ENCODE results near the gene POP4. TPM values are rescaled to one million over a fixed set of nuclear protein-coding genes. Genes with fewer than 3 reads are reported as not detected.

The POP4 gene
- total and polyA plus RNA-seq, 9 of the 15 experiments (the other 6 are each of a cell fraction or from before 2014, with no cell fraction given): 42.1 to 128 (median 99.0) TPM

GRCh38 chr19:29624489-29625185 lies 18.6 kb downstream of the POP4 start (continued):
- TF ChIP-seq, protein P1, sequence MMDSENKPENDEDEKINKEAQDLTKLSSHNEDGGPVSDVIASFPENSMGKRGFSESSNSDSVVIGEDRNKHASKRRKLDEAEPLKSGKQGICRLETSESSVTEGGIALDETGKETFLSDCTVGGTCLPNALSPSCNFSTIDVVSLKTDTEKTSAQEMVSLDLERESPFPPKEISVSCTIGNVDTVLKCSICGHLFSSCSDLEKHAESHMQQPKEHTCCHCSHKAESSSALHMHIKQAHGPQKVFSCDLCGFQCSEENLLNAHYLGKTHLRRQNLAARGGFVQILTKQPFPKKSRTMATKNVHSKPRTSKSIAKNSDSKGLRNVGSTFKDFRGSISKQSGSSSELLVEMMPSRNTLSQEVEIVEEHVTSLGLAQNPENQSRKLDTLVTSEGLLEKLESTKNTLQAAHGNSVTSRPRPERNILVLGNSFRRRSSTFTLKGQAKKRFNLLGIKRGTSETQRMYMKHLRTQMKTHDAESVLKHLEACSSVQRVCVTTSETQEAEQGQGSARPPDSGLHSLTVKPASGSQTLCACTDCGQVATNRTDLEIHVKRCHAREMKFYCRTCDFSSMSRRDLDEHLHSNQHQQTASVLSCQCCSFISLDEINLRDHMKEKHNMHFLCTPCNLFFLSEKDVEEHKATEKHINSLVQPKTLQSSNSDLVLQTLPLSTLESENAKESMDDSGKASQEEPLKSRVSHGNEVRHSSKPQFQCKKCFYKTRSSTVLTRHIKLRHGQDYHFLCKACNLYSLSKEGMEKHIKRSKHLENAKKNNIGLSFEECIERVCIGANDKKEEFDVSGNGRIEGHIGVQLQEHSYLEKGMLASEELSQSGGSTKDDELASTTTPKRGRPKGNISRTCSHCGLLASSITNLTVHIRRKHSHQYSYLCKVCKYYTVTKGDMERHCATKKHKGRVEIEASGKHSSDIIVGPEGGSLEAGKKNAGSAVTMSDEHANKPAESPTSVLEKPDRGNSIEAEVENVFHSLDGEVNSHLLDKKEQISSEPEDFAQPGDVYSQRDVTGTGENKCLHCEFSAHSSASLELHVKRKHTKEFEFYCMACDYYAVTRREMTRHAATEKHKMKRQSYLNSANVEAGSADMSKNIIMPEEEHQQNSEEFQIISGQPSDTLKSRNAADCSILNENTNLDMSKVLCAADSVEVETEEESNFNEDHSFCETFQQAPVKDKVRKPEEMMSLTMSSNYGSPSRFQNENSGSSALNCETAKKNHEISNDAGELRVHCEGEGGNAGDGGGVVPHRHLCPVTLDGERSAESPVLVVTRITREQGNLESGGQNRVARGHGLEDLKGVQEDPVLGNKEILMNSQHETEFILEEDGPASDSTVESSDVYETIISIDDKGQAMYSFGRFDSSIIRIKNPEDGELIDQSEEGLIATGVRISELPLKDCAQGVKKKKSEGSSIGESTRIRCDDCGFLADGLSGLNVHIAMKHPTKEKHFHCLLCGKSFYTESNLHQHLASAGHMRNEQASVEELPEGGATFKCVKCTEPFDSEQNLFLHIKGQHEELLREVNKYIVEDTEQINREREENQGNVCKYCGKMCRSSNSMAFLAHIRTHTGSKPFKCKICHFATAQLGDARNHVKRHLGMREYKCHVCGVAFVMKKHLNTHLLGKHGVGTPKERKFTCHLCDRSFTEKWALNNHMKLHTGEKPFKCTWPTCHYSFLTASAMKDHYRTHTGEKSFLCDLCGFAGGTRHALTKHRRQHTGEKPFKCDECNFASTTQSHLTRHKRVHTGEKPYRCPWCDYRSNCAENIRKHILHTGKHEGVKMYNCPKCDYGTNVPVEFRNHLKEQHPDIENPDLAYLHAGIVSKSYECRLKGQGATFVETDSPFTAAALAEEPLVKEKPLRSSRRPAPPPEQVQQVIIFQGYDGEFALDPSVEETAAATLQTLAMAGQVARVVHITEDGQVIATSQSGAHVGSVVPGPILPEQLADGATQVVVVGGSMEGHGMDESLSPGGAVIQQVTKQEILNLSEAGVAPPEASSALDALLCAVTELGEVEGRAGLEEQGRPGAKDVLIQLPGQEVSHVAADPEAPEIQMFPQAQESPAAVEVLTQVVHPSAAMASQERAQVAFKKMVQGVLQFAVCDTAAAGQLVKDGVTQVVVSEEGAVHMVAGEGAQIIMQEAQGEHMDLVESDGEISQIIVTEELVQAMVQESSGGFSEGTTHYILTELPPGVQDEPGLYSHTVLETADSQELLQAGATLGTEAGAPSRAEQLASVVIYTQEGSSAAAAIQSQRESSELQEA (IDR thresholded peaks at IDR 0.05; ENCODE audit: low read depth): no peak
- TF ChIP-seq CTCF (IDR thresholded peaks at IDR 0.05 in 2 of 3, conservative IDR thresholded peaks at IDR 0.05 in 1 of 3; ENCODE audit: insufficient read depth in 2 of 3, low read depth in 1 of 3, low read length in 3 of 3): peak in 2 of 3 experiments; percentile 11; a peak in 1 of 6 replicates
- TF ChIP-seq, protein P2, sequence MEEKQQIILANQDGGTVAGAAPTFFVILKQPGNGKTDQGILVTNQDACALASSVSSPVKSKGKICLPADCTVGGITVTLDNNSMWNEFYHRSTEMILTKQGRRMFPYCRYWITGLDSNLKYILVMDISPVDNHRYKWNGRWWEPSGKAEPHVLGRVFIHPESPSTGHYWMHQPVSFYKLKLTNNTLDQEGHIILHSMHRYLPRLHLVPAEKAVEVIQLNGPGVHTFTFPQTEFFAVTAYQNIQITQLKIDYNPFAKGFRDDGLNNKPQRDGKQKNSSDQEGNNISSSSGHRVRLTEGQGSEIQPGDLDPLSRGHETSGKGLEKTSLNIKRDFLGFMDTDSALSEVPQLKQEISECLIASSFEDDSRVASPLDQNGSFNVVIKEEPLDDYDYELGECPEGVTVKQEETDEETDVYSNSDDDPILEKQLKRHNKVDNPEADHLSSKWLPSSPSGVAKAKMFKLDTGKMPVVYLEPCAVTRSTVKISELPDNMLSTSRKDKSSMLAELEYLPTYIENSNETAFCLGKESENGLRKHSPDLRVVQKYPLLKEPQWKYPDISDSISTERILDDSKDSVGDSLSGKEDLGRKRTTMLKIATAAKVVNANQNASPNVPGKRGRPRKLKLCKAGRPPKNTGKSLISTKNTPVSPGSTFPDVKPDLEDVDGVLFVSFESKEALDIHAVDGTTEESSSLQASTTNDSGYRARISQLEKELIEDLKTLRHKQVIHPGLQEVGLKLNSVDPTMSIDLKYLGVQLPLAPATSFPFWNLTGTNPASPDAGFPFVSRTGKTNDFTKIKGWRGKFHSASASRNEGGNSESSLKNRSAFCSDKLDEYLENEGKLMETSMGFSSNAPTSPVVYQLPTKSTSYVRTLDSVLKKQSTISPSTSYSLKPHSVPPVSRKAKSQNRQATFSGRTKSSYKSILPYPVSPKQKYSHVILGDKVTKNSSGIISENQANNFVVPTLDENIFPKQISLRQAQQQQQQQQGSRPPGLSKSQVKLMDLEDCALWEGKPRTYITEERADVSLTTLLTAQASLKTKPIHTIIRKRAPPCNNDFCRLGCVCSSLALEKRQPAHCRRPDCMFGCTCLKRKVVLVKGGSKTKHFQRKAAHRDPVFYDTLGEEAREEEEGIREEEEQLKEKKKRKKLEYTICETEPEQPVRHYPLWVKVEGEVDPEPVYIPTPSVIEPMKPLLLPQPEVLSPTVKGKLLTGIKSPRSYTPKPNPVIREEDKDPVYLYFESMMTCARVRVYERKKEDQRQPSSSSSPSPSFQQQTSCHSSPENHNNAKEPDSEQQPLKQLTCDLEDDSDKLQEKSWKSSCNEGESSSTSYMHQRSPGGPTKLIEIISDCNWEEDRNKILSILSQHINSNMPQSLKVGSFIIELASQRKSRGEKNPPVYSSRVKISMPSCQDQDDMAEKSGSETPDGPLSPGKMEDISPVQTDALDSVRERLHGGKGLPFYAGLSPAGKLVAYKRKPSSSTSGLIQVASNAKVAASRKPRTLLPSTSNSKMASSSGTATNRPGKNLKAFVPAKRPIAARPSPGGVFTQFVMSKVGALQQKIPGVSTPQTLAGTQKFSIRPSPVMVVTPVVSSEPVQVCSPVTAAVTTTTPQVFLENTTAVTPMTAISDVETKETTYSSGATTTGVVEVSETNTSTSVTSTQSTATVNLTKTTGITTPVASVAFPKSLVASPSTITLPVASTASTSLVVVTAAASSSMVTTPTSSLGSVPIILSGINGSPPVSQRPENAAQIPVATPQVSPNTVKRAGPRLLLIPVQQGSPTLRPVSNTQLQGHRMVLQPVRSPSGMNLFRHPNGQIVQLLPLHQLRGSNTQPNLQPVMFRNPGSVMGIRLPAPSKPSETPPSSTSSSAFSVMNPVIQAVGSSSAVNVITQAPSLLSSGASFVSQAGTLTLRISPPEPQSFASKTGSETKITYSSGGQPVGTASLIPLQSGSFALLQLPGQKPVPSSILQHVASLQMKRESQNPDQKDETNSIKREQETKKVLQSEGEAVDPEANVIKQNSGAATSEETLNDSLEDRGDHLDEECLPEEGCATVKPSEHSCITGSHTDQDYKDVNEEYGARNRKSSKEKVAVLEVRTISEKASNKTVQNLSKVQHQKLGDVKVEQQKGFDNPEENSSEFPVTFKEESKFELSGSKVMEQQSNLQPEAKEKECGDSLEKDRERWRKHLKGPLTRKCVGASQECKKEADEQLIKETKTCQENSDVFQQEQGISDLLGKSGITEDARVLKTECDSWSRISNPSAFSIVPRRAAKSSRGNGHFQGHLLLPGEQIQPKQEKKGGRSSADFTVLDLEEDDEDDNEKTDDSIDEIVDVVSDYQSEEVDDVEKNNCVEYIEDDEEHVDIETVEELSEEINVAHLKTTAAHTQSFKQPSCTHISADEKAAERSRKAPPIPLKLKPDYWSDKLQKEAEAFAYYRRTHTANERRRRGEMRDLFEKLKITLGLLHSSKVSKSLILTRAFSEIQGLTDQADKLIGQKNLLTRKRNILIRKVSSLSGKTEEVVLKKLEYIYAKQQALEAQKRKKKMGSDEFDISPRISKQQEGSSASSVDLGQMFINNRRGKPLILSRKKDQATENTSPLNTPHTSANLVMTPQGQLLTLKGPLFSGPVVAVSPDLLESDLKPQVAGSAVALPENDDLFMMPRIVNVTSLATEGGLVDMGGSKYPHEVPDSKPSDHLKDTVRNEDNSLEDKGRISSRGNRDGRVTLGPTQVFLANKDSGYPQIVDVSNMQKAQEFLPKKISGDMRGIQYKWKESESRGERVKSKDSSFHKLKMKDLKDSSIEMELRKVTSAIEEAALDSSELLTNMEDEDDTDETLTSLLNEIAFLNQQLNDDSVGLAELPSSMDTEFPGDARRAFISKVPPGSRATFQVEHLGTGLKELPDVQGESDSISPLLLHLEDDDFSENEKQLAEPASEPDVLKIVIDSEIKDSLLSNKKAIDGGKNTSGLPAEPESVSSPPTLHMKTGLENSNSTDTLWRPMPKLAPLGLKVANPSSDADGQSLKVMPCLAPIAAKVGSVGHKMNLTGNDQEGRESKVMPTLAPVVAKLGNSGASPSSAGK (IDR thresholded peaks at IDR 0.05): 0 out of 2 replicates have a peak, but pooled peaks have one; percentile 35

Measured in K562 (cell line).